ENCODE measurements around the gene TRPM7.
"Not testable (repeated sequence)": the region's sequence is repeated elsewhere in the genome, so short reads cannot be mapped to it uniquely, and the experiment has no call there.

The TRPM7 gene, protein sequence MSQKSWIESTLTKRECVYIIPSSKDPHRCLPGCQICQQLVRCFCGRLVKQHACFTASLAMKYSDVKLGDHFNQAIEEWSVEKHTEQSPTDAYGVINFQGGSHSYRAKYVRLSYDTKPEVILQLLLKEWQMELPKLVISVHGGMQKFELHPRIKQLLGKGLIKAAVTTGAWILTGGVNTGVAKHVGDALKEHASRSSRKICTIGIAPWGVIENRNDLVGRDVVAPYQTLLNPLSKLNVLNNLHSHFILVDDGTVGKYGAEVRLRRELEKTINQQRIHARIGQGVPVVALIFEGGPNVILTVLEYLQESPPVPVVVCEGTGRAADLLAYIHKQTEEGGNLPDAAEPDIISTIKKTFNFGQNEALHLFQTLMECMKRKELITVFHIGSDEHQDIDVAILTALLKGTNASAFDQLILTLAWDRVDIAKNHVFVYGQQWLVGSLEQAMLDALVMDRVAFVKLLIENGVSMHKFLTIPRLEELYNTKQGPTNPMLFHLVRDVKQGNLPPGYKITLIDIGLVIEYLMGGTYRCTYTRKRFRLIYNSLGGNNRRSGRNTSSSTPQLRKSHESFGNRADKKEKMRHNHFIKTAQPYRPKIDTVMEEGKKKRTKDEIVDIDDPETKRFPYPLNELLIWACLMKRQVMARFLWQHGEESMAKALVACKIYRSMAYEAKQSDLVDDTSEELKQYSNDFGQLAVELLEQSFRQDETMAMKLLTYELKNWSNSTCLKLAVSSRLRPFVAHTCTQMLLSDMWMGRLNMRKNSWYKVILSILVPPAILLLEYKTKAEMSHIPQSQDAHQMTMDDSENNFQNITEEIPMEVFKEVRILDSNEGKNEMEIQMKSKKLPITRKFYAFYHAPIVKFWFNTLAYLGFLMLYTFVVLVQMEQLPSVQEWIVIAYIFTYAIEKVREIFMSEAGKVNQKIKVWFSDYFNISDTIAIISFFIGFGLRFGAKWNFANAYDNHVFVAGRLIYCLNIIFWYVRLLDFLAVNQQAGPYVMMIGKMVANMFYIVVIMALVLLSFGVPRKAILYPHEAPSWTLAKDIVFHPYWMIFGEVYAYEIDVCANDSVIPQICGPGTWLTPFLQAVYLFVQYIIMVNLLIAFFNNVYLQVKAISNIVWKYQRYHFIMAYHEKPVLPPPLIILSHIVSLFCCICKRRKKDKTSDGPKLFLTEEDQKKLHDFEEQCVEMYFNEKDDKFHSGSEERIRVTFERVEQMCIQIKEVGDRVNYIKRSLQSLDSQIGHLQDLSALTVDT (N-terminal part only)

DNA sequence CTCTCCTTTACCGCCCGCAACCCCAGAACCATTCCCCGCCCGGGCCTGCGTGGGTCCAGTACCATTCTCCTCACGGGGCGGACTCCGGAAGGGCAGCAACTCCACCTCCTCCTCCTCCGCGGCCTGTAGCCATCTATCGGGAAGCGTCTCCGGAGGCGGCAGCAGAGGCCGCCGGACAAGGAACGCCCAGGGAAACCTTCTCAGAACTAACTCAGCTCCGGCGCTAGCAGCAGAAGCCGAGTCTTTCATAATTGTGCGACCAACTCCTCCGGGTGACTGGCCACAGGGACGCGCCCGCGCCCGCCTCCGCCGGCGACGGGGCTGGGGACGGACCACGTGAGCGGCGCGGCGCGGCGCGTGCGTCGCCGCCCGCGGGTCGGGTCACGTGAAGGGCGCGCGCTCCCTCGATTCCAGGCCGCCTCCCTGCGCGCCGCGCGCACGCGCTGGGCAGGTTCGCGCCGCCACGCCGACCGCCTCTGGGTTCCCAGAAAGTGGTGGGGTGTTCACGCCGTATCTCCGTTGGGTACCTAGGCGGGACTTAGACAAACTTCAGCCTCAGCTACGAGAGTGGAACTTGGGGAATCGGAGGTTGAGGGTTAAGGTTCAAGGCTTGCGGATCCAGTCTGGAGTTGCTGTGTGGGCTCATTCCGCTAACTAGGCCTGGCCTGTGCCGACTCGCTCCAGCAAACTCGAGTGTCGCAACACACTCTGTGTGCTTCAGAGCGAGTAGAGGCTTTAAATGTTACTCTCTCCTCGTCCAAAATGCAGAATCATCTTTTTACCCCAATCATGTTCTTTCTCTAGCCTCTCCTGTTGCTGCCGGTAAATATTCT is at the start of gene TRPM7:
Gene TRPM7, minus strand, starts transcription at position 329 of the 833 bp plus-strand sequence. Its CDS starts 264 bp downstream, at position 65.
- DNase-seq (ENCODE audit: low spot score): peak; percentile 69

DNA sequence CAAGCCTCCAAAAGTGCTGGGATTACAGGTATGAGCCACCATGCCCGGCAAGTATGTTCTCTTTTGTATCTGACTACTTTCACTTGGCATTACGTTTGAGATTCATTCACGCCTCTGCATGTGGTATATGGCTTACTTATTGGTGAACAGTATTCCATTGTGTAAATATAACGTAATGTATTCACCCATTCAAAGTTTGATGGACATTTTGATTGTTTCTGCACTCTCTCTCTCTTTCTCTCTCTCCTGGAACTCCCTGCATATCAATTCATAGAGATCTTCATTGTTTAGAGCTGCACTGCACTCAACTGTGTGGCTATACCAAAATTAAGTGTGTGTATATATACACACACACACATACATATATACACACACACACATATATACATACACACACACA is 48.6 kb upstream of the TRPM7 start:
- no peak for DNase-seq (ENCODE audit: low spot score)

- DNase-seq (ENCODE audit: low spot score): no peak
These were observed 39.7 kb upstream of the TRPM7 start for GRCh38 chr15:50726315-50726714.

DNA sequence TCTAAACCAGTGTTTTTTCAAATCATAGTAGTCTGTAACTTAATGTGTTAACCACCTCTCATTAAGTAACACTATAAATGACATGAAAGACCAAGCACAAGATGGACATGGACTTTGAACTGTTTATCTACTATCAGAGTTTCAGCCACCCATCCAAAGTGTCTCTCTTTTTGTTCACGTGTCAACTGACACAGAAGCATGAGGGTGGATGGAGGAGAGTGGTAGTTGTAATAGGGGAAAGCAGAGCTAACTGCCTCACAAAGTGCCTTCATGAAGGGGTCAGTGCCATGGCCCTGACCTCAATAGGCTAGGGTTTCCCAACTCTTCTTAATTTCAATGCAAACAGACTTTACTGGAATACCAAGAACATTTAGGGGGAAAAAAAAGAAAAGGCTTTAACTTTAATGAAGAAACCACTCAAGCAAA is 32.1 kb upstream of the TRPM7 start:
- peak; percentile 8 for DNase-seq (ENCODE audit: low spot score)

GRCh38 chr15:50712018-50712417 is 25.4 kb upstream of the TRPM7 start:
- no peak for DNase-seq (ENCODE audit: low spot score)

GRCh38 chr15:50710585-50710984 is 24.0 kb upstream of the TRPM7 start:
- no peak for DNase-seq (ENCODE audit: low spot score)

DNA sequence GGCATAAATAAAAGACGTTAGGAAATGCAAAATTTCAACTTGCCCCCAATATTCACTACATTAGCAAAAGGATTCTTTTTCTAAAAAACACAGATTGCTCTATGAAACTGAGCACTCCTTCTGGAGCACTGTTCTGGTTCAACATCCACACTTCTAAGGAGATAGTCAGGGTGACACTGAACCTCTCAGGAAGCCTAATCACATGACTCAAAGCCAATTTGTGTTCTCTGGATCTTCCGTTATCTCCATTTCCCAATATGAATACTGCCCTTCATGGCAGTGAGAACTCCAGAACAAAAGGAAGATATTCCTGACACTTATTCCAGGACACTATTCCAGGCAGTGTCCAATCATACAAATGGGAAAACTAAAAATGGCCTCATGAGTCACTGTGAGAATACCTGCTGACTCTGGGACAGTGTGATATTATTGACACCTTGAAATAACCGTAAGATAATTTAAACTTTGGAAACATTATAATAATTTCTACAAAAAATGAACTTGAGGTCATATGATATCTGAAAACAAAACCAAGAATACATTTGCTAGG is 21.4 kb upstream of the TRPM7 start:
- no peak for DNase-seq (ENCODE audit: low spot score)

- DNase-seq (ENCODE audit: low spot score): no peak
These were observed 16.3 kb upstream of the TRPM7 start for GRCh38 chr15:50702762-50703334.

- no peak for DNase-seq (ENCODE audit: low spot score)
These were observed 11.5 kb upstream of the TRPM7 start for GRCh38 chr15:50698101-50698500.

DNA sequence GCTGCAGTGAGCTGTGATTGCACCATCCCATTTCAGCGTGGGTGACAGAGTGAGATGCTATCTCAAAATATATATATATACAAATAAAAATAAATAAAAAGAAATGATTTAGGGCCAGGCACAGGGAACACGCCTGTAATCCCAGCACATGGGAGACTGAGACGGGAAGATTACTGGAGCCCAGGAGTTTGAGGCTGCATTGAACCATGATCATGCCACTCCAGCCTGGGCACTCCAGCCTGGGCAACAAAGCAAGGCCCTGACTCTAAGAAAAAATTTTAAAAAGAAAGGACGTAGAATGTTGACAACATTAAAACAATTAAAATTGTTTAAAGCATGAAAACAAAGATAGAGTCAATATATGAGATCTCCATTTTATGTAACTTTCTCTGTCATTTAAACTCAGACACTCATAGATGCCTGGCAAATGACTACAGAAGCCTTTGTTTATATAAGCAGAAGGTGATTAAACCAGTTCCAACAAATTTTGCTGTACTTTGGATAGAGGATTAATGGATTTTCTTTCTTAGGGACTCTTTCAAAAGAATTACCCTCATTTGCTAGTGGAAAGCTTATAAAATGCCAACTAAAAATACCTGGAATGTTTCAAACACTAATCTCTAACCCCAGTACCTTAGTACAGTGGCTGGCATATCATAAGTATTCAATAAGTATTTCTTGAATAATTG is 10.7 kb upstream of the TRPM7 start:
- DNase-seq (ENCODE audit: low spot score): no peak

DNA sequence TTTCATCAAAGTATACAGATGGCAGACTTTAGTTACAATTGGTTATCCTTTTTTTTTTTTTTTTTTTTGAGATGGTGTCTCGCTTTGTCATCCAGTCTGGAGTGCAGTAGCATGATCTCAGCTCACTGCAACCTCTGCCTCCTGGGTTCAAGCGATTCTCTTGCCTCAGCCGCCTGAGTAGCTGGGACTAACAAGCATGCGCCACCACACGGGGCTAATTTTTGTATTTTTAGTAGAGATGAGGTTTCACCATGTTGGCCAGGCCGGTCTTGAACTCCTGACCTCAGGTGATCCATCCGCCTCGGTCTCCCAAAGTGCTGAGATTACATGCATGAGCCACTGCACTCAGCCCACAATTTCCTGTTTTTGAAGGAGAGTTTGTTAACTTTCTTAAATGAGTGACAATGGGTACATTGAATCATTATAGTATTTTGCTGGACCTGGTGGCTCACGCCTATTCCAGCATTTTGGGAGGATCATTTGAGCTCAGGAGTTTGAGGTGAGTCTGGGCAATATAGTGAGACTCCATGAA is 8.1 kb upstream of the TRPM7 start:
- DNase-seq (ENCODE audit: low spot score): not testable (repeated sequence)

- DNase-seq (ENCODE audit: low spot score): no peak
These were observed 805 bp upstream of the TRPM7 start for GRCh38 chr15:50687302-50687902.

DNA sequence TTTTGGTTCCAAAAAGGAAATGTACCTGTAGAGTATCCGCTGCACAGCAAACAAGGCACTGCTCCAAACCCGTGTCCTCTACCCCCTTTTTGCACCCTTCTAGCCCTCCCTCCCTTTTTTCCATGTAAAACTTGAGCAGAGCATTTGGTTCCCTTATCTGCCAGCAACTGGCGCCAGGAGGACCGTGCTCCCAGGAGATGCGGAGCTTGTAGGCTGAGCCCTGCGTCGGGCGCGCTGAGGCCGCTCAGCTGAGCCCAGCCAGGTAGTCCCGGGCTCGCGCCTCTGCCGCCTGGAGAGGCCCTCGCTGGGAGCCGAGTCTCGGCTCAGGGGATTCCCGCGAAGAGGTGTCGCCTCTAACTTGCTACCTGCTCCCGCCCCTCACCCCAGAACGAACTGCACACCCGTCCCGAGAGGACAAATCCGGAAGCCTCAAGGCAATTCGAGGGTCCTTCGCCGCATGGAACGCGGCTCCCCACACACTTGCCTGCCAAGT is 575 bp downstream of the TRPM7 start:
- DNase-seq (ENCODE audit: low spot score): peak; percentile 57

DNA sequence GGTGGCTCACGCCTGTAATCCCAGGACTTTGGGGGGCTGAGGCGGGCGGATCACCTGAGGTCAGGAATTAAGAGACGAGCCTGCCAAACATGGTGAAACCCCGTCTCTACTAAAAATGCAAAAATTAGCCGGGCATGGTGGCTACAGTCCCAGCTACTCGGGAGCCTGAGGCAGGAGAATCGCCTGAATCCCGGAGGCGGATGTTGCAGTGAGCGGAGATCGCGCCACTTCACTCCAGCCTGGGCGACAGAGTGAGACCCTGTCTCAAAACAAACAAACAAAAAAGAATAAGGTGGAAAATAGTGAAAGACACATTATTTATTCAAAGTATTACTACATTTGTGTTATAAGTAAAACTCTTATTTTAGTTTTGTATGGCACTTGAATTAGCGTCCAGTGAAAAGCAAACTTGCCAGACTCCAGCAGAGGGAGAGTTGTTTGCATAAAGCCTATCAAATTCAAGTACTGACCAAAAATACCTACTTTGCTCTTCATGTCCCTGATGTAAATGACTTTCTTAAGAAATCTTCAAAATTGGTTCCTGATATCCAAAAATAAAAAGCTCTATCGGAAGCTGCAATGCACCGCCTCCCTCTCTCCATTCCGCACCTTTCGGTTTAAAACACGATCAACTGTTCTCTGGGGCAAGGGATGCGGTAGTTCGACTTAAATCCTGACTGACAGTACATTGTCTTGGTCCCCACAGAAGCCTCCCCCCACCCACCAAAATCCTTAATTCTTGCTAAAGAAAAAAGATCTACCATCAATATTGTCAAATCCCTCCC is 1.2 kb downstream of the TRPM7 start:
- no peak for DNase-seq (ENCODE audit: low spot score)

DNA sequence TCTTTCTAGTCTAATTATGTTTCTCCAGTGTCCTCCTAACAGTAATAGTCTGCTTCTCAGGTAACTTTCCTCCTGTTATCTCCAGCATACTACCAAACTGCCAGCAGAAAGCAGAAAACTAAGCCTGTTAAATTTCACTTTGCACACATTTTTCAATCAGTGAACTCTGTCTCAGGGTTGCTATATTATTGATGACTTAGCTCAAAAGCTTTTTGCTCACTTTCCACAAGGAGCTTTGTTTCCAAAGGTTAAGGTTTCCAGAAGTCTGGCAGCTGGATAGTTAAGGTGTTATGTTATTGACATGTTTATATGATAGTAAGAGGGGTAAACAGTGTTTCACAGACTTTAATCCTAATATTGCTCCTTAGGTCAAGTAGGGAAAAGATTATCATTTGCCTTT is 5.1 kb downstream of the TRPM7 start:
- no peak for DNase-seq (ENCODE audit: low spot score)

DNA sequence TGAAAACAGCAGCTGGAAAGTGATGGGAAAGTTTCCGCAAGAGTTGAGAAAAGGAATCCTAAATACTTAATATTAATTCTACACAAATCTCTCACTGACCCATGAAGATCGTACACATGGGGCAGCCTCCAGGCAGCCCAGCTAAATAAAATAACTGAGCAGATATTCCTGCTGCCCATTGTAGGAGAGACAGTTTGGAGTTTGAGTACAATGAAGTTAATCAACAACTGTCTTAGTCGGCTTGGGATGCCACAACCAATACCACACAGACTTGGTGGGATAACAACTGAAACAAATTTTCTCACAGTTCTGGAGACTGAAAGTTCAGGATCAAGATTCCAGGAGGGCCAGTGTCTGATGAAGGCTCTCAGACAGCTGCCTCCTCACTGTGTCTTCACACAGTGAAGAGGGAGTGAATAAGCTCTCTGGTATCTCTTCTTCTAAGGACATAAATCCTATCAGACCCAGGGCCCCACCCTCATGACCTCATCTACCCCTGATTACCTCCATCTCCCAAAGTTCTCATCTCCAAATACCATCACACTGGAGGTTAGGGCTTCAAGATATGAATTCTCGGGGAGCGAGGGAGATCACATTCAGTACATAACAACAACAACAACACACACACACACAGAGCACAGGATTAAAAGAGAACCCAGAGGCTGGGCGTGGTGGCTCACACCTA is 9.7 kb downstream of the TRPM7 start:
- DNase-seq (ENCODE audit: low spot score): peak; percentile 10

DNA sequence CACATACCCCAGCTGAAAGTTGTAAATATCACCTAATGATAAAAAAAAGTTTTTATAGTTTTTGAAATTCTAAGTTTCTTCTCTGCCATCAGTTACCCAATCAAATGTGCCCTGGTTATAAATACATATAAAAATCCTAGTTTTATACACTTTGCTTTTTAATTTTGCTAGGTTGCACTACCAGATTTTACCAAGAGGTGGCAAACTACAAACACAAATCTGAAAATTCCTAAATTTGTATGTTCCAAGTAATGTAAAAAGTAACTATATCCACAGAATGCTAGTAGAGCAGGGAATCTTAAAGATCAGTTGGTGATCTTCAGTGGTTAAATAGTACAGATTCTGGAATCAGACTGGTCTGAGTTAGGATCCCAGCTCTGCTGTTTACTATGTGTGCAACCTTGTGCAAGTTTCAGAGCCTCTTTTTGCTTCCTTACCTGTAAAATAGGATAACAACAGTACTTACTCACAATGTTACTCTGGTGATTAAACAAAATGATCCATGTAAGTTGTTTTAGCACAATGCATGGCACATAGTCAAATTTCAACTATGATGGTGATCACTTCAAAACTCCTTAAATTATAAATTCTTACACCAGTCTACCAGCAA is 11.0 kb downstream of the TRPM7 start:
- DNase-seq (ENCODE audit: low spot score): peak; percentile 15
